Activated CD4-positive, alpha-beta T cell treated with anti-CD3 and anti-CD28 coated beads for 48 hours (primary cell): ENCODE results near the gene ANKRD13B.
"Not testable (repeated sequence)": the region's sequence is repeated elsewhere in the genome, so short reads cannot be mapped to it uniquely, and the experiment has no call there.

ENCODE experiments used
- DNase-seq: peaks from one replicate; pipeline ENCODE4 v3.0.0-alpha.2; 2020

ANKRD13B gene

GRCh38 chr17:29650396-29650795 lies 57.5 kb downstream of the ANKRD13B start:
- DNase-seq: no peak

DNA sequence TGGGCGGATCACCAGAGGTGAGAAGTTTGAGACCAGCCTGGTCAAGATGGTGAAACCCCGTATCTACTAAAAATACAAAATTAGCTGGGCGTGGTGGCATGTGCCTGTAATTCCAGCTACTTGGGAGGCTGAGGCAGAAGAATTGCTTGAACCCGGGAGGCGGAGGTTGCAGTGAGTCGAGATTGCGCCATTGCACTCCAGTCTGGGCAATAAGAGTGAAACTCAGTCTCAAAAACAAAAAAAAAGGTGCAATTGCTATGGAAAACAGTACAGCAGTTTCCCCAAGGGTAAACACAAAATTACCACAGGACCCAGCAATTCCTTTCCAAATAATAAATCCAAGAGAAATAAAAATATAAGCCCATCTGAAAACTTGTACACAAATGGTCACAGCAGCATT lies 59.0 kb downstream of the ANKRD13B start:
- not testable (repeated sequence) for DNase-seq

GRCh38 chr17:29652976-29653375 lies 60.0 kb downstream of the ANKRD13B start:
- DNase-seq: no peak

- DNase-seq: no peak
These were observed 61.2 kb downstream of the ANKRD13B start for GRCh38 chr17:29653995-29654714.

DNA sequence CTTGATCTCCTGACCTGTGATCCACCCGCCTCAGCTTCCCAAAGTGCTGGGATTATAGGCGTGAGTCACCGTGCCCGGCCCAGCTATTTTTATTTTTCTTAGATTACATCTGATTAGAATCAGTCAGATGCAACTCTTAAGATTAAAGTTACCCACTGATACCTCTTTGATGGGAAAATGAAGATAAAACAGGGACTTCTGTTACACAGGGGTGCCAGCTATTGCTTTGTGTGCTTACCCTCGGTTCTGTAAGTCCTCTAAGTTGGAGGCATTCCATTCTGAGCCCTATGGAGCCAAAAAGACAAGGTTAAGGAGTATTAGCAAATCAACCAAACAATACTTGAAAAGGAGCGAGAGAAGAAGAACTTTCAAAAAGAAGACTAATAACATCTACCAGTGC lies 62.4 kb downstream of the ANKRD13B start:
- no peak for DNase-seq

DNA sequence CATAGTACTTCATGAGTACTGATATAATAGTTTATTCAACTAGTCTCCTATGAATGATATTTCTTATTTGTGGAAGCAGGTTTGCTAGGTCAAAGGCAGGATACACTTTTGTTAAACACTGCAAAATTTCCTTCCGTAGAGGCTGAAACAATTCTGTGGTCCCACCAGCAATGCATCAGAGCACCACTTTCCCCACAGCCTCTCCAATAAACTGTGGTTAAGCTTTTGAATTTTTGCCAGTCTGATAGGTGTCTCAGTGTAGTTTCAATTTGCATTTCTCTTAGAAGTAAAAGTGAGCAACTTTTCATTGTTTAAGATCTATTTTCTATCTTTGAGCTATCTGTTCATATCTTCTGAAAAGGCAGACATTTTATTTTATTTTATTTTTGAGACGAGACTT lies 66.2 kb downstream of the ANKRD13B start:
- peak; percentile 23 for DNase-seq

GRCh38 chr17:29661213-29661612 lies 68.3 kb downstream of the ANKRD13B start:
- no peak for DNase-seq

GRCh38 chr17:29663155-29663554 lies 70.2 kb downstream of the ANKRD13B start:
- no peak for DNase-seq
